Progenitor cell of endocrine pancreas (in vitro differentiated cells): ENCODE measurements around the gene XPOT. TPM values are rescaled to one million over a fixed set of nuclear protein-coding genes. Genes with fewer than 3 reads are reported as not detected.

ENCODE experiments used
- DNase-seq: peaks from one replicate; pipeline ENCODE4 v3.0.0; 2021; ENCODE audit warnings: low spot score; ENCODE audit not compliant: unreplicated experiment
- H3K27ac Mint-ChIP-seq: 2 replicates; pipeline ENCODE4 v1.8.0; 2021; ENCODE audit warnings: mild to moderate bottlenecking, moderate library complexity, mixed read lengths
- H3K27me3 Mint-ChIP-seq: 2 replicates; pipeline ENCODE4 v1.8.0; 2021; ENCODE audit warnings: mixed read lengths
- H3K36me3 Mint-ChIP-seq: 2 replicates; pipeline ENCODE4 v1.8.0; 2022; ENCODE audit warnings: mixed read lengths; ENCODE audit not compliant: insufficient read depth
- H3K4me1 Mint-ChIP-seq: 2 replicates; pipeline ENCODE4 v1.8.0; 2021; ENCODE audit warnings: low read depth, mixed read lengths
- H3K4me3 Mint-ChIP-seq: 2 replicates; pipeline ENCODE4 v1.8.0; 2021; ENCODE audit warnings: low read depth, mild to moderate bottlenecking, moderate library complexity, mixed read lengths
- H3K9me3 Mint-ChIP-seq: 2 replicates; pipeline ENCODE4 v1.8.0; 2021; ENCODE audit warnings: low read depth, mixed read lengths
- total RNA-seq: library from RNA; stranded (reverse); gene quantifications from 2 replicates; pipeline ENCODE4 v1.2.1, GENCODE V29; 2021
- TF ChIP-seq, protein P1 (sequence below): fragments of 200-600 bp; sonication (generic); IDR thresholded peaks from one replicate; pipeline ENCODE4 v1.5.0; 2021; ENCODE audit warnings: antibody characterized with exemption, mild to moderate bottlenecking; ENCODE audit not compliant: unreplicated experiment

The XPOT gene
- total RNA-seq, 1 donor from 2014 or later = 65.4 TPM

GRCh38 chr12:64486657-64487056 is 82.5 kb downstream of the XPOT start:
- no peak overlapping the region for H3K4me3 Mint-ChIP-seq
- TF ChIP-seq, protein P1, sequence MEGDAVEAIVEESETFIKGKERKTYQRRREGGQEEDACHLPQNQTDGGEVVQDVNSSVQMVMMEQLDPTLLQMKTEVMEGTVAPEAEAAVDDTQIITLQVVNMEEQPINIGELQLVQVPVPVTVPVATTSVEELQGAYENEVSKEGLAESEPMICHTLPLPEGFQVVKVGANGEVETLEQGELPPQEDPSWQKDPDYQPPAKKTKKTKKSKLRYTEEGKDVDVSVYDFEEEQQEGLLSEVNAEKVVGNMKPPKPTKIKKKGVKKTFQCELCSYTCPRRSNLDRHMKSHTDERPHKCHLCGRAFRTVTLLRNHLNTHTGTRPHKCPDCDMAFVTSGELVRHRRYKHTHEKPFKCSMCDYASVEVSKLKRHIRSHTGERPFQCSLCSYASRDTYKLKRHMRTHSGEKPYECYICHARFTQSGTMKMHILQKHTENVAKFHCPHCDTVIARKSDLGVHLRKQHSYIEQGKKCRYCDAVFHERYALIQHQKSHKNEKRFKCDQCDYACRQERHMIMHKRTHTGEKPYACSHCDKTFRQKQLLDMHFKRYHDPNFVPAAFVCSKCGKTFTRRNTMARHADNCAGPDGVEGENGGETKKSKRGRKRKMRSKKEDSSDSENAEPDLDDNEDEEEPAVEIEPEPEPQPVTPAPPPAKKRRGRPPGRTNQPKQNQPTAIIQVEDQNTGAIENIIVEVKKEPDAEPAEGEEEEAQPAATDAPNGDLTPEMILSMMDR = no peak
- no peaks in the 10 kb centered on the region for H3K9me3 Mint-ChIP-seq
- peaks cover 11% of the 10 kb centered on the region for H3K36me3 Mint-ChIP-seq
- H3K4me1 Mint-ChIP-seq = no peaks in the 10 kb centered on the region
- H3K27ac Mint-ChIP-seq = no peak overlapping the region
- no peak for DNase-seq
- H3K27me3 Mint-ChIP-seq = no peaks in the 10 kb centered on the region

DNA sequence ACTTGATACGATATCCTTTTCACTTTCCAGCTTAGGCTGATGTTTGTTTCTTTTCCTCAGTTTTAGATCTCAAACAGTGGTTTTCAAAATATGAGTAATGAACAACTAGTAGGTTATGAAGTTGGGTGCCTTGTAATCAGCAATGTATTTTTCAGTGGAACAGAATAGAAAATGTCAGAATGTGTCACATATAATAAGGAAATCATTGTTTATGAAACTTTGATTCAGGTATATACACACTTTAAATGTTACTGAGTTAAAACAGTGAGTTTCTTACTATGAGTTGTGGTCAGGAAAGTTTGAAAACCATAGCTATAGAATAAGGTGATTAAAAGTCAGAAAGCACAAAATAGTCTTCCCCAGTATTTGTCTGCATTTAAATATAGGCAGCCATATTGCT is 87.5 kb downstream of the XPOT start:
- no peaks in the 10 kb centered on the region for H3K4me1 Mint-ChIP-seq

DNA sequence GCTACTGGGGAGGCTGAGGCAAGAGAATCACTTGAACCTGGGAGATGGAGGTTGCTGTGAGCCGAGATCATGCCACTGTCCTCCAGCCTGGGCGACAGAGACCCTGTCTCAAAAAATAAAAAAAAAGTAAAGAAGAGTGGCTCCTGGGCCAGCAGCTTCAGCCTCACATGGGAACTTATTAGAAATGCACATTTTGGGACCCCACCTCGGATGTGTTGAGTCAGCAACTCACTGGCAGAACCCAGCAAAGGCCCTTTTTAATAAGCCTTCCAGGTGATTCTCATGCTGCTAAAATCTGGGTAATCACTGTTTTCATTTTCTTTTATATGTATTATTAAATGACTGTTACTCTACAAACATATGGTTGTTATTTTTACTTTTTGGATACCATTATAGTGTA is 89.3 kb downstream of the XPOT start:
- Mint-ChIP-seq H3K27ac (no peak overlapping the region), H3K27me3 (no peaks in the 10 kb centered on the region), H3K36me3 (peaks cover 15% of the 10 kb centered on the region), H3K4me1 (no peaks in the 10 kb centered on the region), H3K9me3 (no peaks in the 10 kb centered on the region), H3K4me3 (no peak overlapping the region)
- TF ChIP-seq, protein P1 = no peak
- DNase-seq = no peak

More for the DNA sequence above, 87.5 kb downstream of the XPOT start:
- Mint-ChIP-seq H3K36me3 (peaks cover 6% of the 10 kb centered on the region), H3K27ac (no peak overlapping the region), H3K4me3 (no peak overlapping the region), H3K27me3 (no peaks in the 10 kb centered on the region), H3K9me3 (no peaks in the 10 kb centered on the region)
- TF ChIP-seq, protein P1 = no peak
- no peak for DNase-seq

DNA sequence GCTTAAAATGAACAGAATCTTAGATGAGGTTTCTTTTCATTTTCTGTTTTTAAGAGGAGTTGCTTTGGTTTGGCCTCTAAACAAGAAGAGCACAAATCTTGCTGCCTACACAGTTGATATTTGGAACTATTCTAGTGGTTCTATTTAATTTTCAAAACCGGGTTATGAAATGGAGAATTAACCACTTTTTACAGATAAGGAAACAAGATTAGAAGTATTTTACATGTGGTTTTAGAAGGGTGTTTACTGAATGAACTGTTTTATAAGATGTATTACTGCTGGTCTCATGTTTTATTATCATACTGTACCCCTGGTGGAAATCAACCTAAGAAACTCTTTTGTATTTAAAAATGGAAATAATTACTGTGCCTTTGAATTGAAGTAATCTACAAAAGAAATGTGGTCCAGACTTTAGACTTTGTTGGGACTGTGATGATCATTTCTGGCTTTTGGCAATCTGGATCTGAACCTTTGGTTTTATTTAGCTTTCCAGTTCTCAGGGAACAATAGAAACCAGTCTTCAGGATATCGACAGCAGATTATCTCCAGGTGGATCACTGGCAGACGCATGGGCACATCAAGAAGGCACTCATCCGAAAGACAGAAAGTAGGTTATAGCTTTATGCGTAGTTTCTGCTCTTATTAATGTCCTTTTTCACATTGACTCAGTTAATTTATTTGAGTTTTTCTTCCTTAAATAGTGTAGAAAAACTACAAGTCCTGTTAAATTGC is 91.0 kb downstream of the XPOT start:
- Mint-ChIP-seq H3K27ac (no peak overlapping the region), H3K9me3 (no peaks in the 10 kb centered on the region), H3K4me1 (no peaks in the 10 kb centered on the region), H3K36me3 (peaks cover 16% of the 10 kb centered on the region), H3K27me3 (no peaks in the 10 kb centered on the region), H3K4me3 (no peak overlapping the region)
- DNase-seq = no peak
- TF ChIP-seq, protein P1 = no peak

DNA sequence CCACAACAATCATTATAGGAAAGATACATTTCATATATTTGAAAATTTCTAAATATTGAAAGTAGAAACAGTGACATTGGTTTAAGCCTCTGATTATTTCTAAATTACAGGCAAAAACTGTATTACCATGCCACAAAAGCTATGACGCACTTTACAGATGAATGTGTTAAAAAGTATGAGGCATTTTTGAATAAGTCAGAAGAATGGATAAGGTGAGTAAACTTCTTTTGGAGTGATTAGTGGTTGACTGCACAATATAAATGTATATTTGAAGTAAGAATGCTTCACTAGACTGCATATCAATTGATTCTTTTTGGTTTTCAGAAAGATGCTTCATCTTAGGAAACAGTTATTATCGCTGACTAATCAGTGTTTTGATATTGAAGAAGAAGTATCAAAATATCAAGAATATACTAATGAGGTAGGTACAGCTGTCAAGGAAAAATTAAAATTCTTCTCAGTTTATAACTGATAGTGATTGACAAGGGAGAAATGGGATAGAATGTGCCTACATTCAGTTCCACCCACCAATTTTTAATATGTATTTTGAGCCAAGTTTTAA is 92.7 kb downstream of the XPOT start:
- TF ChIP-seq, protein P1 = no peak
- no peak overlapping the region for H3K4me3 Mint-ChIP-seq
- no peaks in the 10 kb centered on the region for H3K4me1 Mint-ChIP-seq
- H3K27ac Mint-ChIP-seq = no peak overlapping the region
- DNase-seq = no peak
- peaks cover 18% of the 10 kb centered on the region for H3K36me3 Mint-ChIP-seq
- H3K27me3 Mint-ChIP-seq = no peaks in the 10 kb centered on the region
- no peaks in the 10 kb centered on the region for H3K9me3 Mint-ChIP-seq
